Psoas muscle (tissue), 8 donors: ENCODE measurements around the gene BCKDHA. TPM values are rescaled to one million over a fixed set of nuclear protein-coding genes. Genes with fewer than 3 reads are reported as not detected.

ENCODE experiments used
- ATAC-seq, 4 donors: fragments of 200-7000 bp; cut with Tn5 transposase; one replicate each; pipeline ENCODE4 v1.9.1; 2020; ENCODE audit warnings: moderate library complexity in 3 of 4, mild to moderate bottlenecking in 2 of 4
- DNase-seq, 2 donors: peaks; one replicate each; pipeline ENCODE4 v3.0.0-alpha.2; 2020
- H3K27ac ChIP-seq: fragments of 200-600 bp; one replicate; pipeline ENCODE4 v1.8.0; 2022
- H3K27me3 ChIP-seq, 3 donors: fragments of 200-600 bp in 1 of 3; one replicate each; pipeline versions ENCODE4 v1.6.1 to v1.8.0; 2013 to 2022; ENCODE audit warnings: low read length in 2 of 3, mild to moderate bottlenecking in 2 of 3, moderate library complexity in 1 of 3; ENCODE audit not compliant: insufficient read depth in 3 of 3
- H3K36me3 ChIP-seq, 2 donors: fragments of 200-600 bp in 1 of 2; one replicate each; pipeline versions ENCODE4 v1.6.1 to v1.8.0; 2013 to 2022; ENCODE audit warnings: low read depth in 1 of 2, mild to moderate bottlenecking in 1 of 2, moderate library complexity in 1 of 2; ENCODE audit not compliant: insufficient read depth in 1 of 2
- H3K4me1 ChIP-seq: fragments of 200-600 bp; one replicate; pipeline ENCODE4 v1.8.0; 2022
- H3K4me3 ChIP-seq: fragments of 200-600 bp; one replicate; pipeline ENCODE4 v1.8.0; 2022; ENCODE audit warnings: mild to moderate bottlenecking
- H3K9me3 ChIP-seq: fragments of 200-600 bp; one replicate; pipeline ENCODE4 v1.8.0; 2022
- WGBS, 3 donors: extraction: QIAGEN DNeasy Blood & Tissue Kit; methylation state at CpG; one replicate each; pipeline versions ENCODE4 v1.1.6 to v1.1.7; 2013; 5-methylcytosine and 5-hydroxymethylcytosine counted together
- intact Hi-C, 2 donors: fragments of 100-400 bp; cut with DNase I; formaldehyde crosslinking; loops; one replicate each; pipeline versions ENCODE4 v1.11.0 to v1.14.2; 2022
- long read RNA-seq, 2 donors: library from polyadenylated mRNA; unstranded; transcript quantifications; one replicate each; pipeline ENCODE4 v2.0.0, GENCODE V29; 2021
- polyA plus RNA-seq, 3 donors: library from polyadenylated mRNA; stranded (reverse); fragments of 200-250 nt; gene quantifications; one replicate each; pipeline ENCODE4 v1.2.3, GENCODE V29; 2013
- total RNA-seq, 4 donors: library from RNA; stranded (reverse); fragmentation: NEBNext Ultra II Directional in 2 of 4; extraction: Animal tissue kit (Norgen Biotek cat#: 25700) in 2 of 4; gene quantifications; one replicate each; pipeline versions ENCODE4 v1.2.1 to v1.2.4, GENCODE V29; 2021 to 2023
- TF ChIP-seq, protein P1 (sequence below): fragments of 200-600 bp; IDR thresholded peaks from one replicate; pipeline ENCODE4 v1.8.0; 2022; ENCODE audit warnings: antibody characterized with exemption
- donor health status: healthy with polysubstance abuse.
- donor health status: DM: no; HTN: no; CAD: no; lungs with moderate emphysema.
- donor health status: Bipolar disorder and iron deficiency.
- donor health status: healthy.
- donor health status: DM: yes; HTN: yes; CAD: no.
- donor health status: DM: no; HTN: no; CAD: no.
- donor health status: DM: no; HTN: no; CAD: no.
- donor health status: DM: yes; HTN: yes; CAD: no.

Gene BCKDHA
- total RNA-seq (10 to 100 TPM; 31.5 to 45.1 (median 39.8) TPM), polyA plus RNA-seq (10 to 100 TPM; 34.9 to 58.8 (median 43.3) TPM)
- long read RNA-seq, donor 1, transcript BCKDHA-201 (9 exons, 2,103 nt), result major isoform, 75 of 96 reads
- long read RNA-seq, donor 1, partial matches to known transcripts, result 6 of 96 reads
- long read RNA-seq, donor 1, other reads (novel, unspliced or antisense), result 15 of 96 reads
- long read RNA-seq, donor 2, transcript BCKDHA-201 (9 exons, 2,103 nt), result major isoform, 80 of 120 reads
- long read RNA-seq, donor 2, partial matches to known transcripts, result 8 of 120 reads
- long read RNA-seq, donor 2, other reads (novel, unspliced or antisense), result 32 of 120 reads

DNA sequence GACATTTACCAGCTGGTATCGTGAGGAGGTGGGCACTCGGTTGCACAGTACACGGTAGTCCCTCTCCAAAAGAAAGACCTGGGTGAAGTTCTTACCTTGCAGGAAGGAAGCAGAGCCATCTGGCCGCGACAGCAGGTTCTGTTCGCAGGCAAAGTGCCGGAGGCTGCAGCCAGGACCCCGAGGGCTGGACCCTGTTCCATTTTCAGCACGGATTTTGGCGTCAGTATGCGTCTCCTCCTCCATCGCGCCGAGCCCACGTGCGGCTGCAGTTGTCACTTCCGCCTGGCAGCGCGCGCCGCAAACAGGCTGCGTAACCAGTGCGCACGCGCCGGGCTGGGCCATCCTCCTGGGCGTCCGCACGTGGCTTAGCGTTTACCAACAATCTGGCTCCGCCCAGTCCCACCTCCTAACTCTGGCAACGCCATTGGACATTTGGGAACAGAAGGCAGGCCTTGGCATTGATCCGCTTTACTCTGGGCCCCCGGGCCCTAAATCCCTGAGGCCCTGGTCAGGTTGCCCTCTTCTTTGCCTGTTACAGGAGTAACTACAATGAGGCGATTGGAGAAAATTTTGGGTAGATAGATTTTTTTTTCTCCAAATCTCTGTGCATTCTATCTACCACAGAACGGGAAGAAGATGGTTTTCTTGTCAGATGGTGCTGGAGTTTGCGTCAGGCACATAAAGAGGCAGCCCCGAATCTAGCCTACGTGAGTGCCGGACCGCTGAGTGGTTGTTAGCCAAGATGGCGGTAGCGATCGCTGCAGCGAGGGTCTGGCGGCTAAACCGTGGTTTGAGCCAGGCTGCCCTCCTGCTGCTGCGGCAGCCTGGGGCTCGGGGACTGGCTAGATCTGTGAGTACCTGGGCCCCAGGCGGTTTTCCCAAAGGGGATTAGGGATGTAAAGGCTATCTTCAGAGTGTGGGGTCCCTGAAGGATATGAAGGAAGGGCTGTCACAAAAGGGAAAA, at the start of gene BCKDHA, which contains the start of gene EXOSC5:
Gene BCKDHA (plus strand): TSS at position 733 of the 964 bp plus-strand sequence. CDS start 10 bp downstream, at position 743.
Gene EXOSC5 (minus strand): TSS at position 274 of the 964 bp plus-strand sequence. CDS start 31 bp downstream, at position 243.
- Histone ChIP-seq H3K4me3 (peak within 1 kb of the TSS; percentile 89), H3K9me3 (no peaks in the 10 kb centered on the region), H3K27ac (peak within 1 kb of the TSS; percentile 93), H3K36me3 (peaks cover 0 to 6% of the 10 kb centered on the region in 2 donors), H3K27me3 (no peaks in the 10 kb centered on the region), H3K4me1 (peaks cover 12% of the 10 kb centered on the region)
- intact Hi-C loops, result loop anchor here in 1 of 2 donors (5.0 kb wide), 1 partner anchor 40 kb away; the partner anchor contains the start of gene DMAC2
- 0 to 1% (median 0%) methylated on average over 50 of the region's 50 CpGs for WGBS, 3 donors
- DNase-seq (peak; percentile 100), ATAC-seq (peak; percentile 97 to 99 (median 98))
- TF ChIP-seq, protein P1, sequence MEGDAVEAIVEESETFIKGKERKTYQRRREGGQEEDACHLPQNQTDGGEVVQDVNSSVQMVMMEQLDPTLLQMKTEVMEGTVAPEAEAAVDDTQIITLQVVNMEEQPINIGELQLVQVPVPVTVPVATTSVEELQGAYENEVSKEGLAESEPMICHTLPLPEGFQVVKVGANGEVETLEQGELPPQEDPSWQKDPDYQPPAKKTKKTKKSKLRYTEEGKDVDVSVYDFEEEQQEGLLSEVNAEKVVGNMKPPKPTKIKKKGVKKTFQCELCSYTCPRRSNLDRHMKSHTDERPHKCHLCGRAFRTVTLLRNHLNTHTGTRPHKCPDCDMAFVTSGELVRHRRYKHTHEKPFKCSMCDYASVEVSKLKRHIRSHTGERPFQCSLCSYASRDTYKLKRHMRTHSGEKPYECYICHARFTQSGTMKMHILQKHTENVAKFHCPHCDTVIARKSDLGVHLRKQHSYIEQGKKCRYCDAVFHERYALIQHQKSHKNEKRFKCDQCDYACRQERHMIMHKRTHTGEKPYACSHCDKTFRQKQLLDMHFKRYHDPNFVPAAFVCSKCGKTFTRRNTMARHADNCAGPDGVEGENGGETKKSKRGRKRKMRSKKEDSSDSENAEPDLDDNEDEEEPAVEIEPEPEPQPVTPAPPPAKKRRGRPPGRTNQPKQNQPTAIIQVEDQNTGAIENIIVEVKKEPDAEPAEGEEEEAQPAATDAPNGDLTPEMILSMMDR, result no peak

DNA sequence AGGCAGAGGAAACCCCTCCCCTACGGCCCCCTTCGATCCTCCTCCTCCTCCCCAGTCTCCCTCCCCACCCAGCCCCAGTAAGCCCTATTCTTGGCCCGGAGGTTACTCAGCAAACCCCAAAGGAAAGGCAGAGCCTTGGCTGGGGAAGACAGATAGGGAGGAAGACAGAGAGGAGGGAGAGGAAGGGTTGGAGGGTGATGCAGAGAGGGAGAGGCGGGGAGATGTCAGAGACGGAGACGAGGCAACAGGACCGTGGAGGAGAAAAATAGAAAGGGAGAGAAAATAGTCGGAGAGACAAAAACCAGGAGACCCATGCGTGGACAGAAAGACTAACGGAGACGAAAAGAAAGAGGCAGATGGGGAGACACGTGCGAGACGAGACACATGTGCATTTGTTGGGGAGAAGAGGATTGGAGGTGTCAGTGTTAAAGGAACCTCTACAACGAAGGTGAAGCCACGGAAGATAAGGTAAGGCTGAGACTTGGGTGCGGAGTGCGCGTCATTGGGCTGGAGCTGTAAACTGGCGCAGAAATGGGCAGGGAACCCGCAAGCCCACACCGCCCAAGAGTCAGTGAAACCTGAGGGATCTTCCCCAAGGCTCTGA, 46.8 kb upstream of the BCKDHA start:
- ATAC-seq, result no peak
- Histone ChIP-seq H3K36me3 (peaks cover 0 to 4% of the 10 kb centered on the region in 2 donors), H3K4me3 (peak overlapping the region; percentile 69), H3K27ac (no peak overlapping the region), H3K27me3 (peaks cover 0 to 38% (median 0%) of the 10 kb centered on the region in 3 donors), H3K9me3 (no peaks in the 10 kb centered on the region), H3K4me1 (peaks cover 3% of the 10 kb centered on the region)
- no peak for DNase-seq
- WGBS, 3 donors, result 7 to 13% (median 9%) methylated on average over 22 of the region's 22 CpGs
- intact Hi-C loops, result loop anchor here in 1 of 2 donors (5.0 kb wide), 1 partner anchor 34 kb away; no protein-coding TSS in a partner anchor
- TF ChIP-seq, protein P1, result no peak

DNA sequence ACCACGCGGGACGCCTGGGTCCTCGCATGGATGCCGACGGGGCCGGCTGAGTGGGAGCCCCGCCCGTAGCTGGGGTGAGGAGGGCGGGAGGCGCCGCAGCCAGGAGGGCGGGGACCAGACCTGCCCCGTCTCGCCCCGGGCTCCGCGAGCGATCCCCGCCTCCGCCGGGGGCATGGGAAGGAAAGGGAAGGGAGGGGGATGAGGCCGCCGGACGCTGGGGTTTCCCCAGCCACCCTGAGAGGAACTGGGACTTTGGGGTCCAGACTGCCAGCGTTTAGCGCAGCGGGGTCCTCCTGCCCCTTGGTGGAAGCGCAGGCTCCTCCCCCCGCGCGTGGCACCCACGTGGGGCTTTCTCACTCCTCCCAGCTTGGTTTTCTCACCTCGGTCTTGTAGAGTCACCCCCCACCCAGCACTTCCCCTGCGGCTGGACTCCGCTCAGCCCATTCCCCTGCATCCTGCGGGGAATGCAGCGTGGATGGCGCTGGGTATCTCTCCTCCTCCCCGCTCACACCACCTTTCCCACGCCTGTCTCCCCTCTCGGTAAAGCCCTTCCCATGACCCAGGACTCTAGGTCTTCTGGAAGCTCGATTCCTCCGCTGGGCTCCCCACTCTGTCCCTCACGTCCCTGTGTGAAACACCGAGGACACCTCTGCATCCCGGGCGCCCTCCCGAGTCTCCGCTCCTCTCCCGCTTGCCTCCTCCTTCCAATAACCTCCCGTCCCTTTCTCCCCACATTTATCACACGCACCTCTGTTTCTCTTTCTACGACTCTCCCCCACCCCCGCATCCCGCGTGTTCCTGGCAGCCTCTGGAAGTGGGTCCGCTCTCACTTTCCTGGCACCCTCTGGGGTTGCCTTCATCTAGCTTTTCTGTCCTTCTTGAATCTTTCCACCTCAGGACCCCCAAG, 46.0 kb upstream of the BCKDHA start:
- ATAC-seq, result peak; percentile 20 to 53 (median 34)
- Histone ChIP-seq H3K27ac (no peak overlapping the region), H3K36me3 (no peaks in the 10 kb centered on the region), H3K9me3 (no peaks in the 10 kb centered on the region), H3K4me1 (peaks cover 3% of the 10 kb centered on the region), H3K4me3 (peak overlapping the region; percentile 69), H3K27me3 (peaks cover 0 to 38% (median 0%) of the 10 kb centered on the region in 3 donors)
- intact Hi-C loops, result loop anchor here in 1 of 2 donors (5.0 kb wide), 1 partner anchor 34 kb away; no protein-coding TSS in a partner anchor
- DNase-seq, result peak; percentile 70 to 77
- TF ChIP-seq, protein P1, result no peak
- WGBS, 3 donors, result 1% methylated on average over 42 to 58 of the region's 58 CpGs

DNA sequence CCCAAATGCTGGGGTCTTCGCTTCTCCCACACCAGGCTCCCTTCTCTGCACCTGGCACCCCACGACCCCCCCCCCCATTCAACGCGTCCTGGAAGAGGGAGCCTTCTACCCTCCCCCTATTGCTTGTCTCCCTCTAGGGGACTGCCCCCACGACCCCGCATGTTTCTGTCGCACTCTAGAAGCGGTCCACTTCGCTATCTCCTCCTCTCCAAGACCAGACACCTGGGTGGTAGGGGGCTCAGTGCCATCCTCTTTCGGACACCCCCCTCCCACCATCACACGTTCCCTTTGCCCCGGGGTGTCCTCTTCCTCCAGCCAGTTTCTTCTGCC, 45.4 kb upstream of the BCKDHA start:
- H3K9me3 ChIP-seq, result no peaks in the 10 kb centered on the region
- intact Hi-C loops, result loop anchor here in 1 of 2 donors (5.0 kb wide), 1 partner anchor 35 kb away; no protein-coding TSS in a partner anchor
- DNase-seq, result peak in 1 of 2 donors; percentile 15
- ATAC-seq, result no peak
- 0 to 1% (median 1%) methylated on average over 12 of the region's 12 CpGs for WGBS, 3 donors
- H3K27ac ChIP-seq, result no peak overlapping the region
- no peaks in the 10 kb centered on the region for H3K36me3 ChIP-seq
- TF ChIP-seq, protein P1, result no peak
- peaks cover 3% of the 10 kb centered on the region for H3K4me1 ChIP-seq
- H3K27me3 ChIP-seq, result peaks cover 0 to 38% (median 0%) of the 10 kb centered on the region in 3 donors
- H3K4me3 ChIP-seq, result peak overlapping the region; percentile 69
